Heart left ventricle (tissue), 16 donors: ENCODE data around the gene ALCAM. TPM values are rescaled to one million over a fixed set of nuclear protein-coding genes. Genes with fewer than 3 reads are reported as not detected.

Experiments
- ATAC-seq, 4 donors: fragments of 200-7000 bp; cut with Tn5 transposase; one replicate each; pipeline ENCODE4 v1.9.1; 2020 to 2022; ENCODE audit warnings: moderate library complexity in 4 of 4, mild to moderate bottlenecking in 3 of 4, moderate number of reproducible peaks in 1 of 4
- DNase-seq, 5 donors: peaks; one replicate each; pipeline ENCODE4 v3.0.0-alpha.2; 2020
- H3K27ac ChIP-seq, 12 donors: fragments of 200-600 bp; sonication (generic) in 4 of 12; one replicate each; pipeline versions ENCODE4 v1.5.0 to v1.8.0; 2016 to 2022; ENCODE audit warnings: mild to moderate bottlenecking in 2 of 12
- H3K27me3 ChIP-seq, 9 donors: fragments of 200-600 bp; sonication (generic) in 2 of 9; one replicate each; pipeline versions ENCODE4 v1.5.1 to v1.8.0; 2016 to 2022; ENCODE audit warnings: mild to moderate bottlenecking in 3 of 9
- H3K36me3 ChIP-seq, 9 donors: fragments of 200-600 bp; sonication (generic) in 2 of 9; one replicate each; pipeline versions ENCODE4 v1.5.0 to v1.8.0; 2018 to 2022; ENCODE audit warnings: mild to moderate bottlenecking in 2 of 9
- H3K4me1 ChIP-seq, 12 donors: fragments of 200-600 bp; sonication (generic) in 4 of 12; one replicate each; pipeline versions ENCODE4 v1.5.0 to v1.8.0; 2016 to 2022; ENCODE audit warnings: mild to moderate bottlenecking in 3 of 12
- H3K4me3 ChIP-seq, 12 donors: fragments of 200-600 bp; sonication (generic) in 4 of 12; one replicate each; pipeline versions ENCODE4 v1.5.0 to v1.8.0; 2017 to 2022; ENCODE audit warnings: mild to moderate bottlenecking in 9 of 12, moderate library complexity in 4 of 12
- H3K9me3 ChIP-seq, 12 donors: fragments of 200-600 bp; sonication (generic) in 4 of 12; one replicate each; pipeline versions ENCODE4 v1.5.0 to v1.8.0; 2016 to 2022; ENCODE audit warnings: mild to moderate bottlenecking in 1 of 12
- CTCF ChIP-seq, 12 donors: fragments of 200-600 bp; sonication (generic) in 4 of 12; IDR thresholded peaks; one replicate each; pipeline versions ENCODE4 v1.5.0 to v1.8.0; 2018 to 2022; ENCODE audit warnings: antibody characterized with exemption in 12 of 12, mild to moderate bottlenecking in 5 of 12
- POLR2A ChIP-seq, 2 donors: fragments of 450-650 bp; IDR thresholded peaks; one replicate each; pipeline ENCODE4 v1.6.1; 2017; ENCODE audit warnings: antibody characterized with exemption in 2 of 2, mild to moderate bottlenecking in 2 of 2, moderate library complexity in 2 of 2
- WGBS, 4 donors: extraction: QIAGEN DNeasy Blood & Tissue Kit in 2 of 4; methylation state at CpG; one replicate each; pipeline versions ENCODE4 v1.1.5 to v1.1.7; 2013 to 2018; 5-methylcytosine and 5-hydroxymethylcytosine counted together
- intact Hi-C, 10 donors: fragments of 100-400 bp; cut with DNase I; formaldehyde crosslinking; loops; one replicate each; pipeline versions ENCODE4 v1.11.1 to v1.14.2; 2022
- polyA plus RNA-seq, 2 donors: library from polyadenylated mRNA; stranded (reverse); fragments of 200-250 nt; gene quantifications; one replicate each; pipeline ENCODE4 v1.2.3, GENCODE V29; 2013
- total RNA-seq, 9 donors: library from RNA; depleted of rRNA in 2 of 9; stranded (reverse); fragments of >200 nt in 2 of 9; fragmentation: NEBNext Ultra II Directional in 3 of 9; extraction: Animal tissue kit (Norgen Biotek cat#: 25700) in 3 of 9; gene quantifications; one replicate each; pipeline versions ENCODE4 v1.1.0 to v1.2.4, GENCODE V29; 2016 to 2023
- donor health status: ischemic (EF 13 %, LVEDD 7.1; RV severe dilation, severe dysfunction).
- donor health status: healthy with polysubstance abuse.
- donor health status: DM: no; HTN: yes; CAD: no.
- donor health status: DM: no; HTN: no; CAD: no.
- donor health status: ischemic (EF 25% LVEDD 6.9; RV normal size, moderate dysfunction).
- donor health status: ischemic (EF 25% LVEDD 5.7; RV mildly dilated, moderate dysfunction).
- donor health status: healthy.
- donor health status: DM: yes; HTN: yes; CAD: no.
- donor health status: ischemic (EF 35%, LVEDD 5.7; RV mildly dilated, moderate dysfunction).
- donor health status: nonischemic (EF 11% LVEDD 7.7; RV severe dilation, severe dysfunction).
- donor health status: DM: yes; HTN: yes; CAD: no.
- donor health status: PGD.
- donor health status: ischemic (EF 29% LVEDD 5.4; RV normal size, mild dysfunction).
- donor health status: nonischemic (EF 23%, LVEDD 6.1; RV moderate dilation, normal function).

The ALCAM gene
- total and polyA plus RNA-seq, 11 donors: 0.91 to 19.9 (median 5.5) TPM

DNA sequence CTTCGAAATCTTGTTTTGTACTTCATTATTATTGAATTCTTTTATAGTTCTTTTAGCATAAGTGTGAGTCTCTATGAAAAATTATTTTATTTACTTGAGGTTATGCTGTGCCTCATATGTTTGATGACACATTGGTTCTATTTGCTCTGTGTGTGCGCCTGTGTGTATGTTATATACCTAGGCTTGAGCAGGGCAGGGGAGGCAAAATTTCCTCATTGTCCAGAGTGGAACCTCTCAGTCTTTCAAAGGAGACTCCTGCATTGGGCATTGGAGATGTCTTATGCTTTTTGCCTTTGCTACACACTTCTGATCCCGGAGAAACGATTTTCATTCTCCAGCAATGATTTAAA, 58.4 kb downstream of the ALCAM start:
- ATAC-seq: no peak
- H3K4me3 ChIP-seq: no peak overlapping the region
- H3K4me1 ChIP-seq: no peaks in the 10 kb centered on the region
- DNase-seq: no peak
- H3K27me3 ChIP-seq: no peaks in the 10 kb centered on the region
- TF ChIP-seq POLR2A (IDR thresholded peaks at IDR 0.05) (no peak), CTCF (IDR thresholded peaks at IDR 0.05) (no peak)
- intact Hi-C loops: no loop called here
- H3K9me3 ChIP-seq: no peaks in the 10 kb centered on the region
- H3K36me3 ChIP-seq: no peaks in the 10 kb centered on the region
- 60 to 84% (median 82%) methylated on average over 4 of the region's 4 CpGs for WGBS, 4 donors
- H3K27ac ChIP-seq: no peak overlapping the region

DNA sequence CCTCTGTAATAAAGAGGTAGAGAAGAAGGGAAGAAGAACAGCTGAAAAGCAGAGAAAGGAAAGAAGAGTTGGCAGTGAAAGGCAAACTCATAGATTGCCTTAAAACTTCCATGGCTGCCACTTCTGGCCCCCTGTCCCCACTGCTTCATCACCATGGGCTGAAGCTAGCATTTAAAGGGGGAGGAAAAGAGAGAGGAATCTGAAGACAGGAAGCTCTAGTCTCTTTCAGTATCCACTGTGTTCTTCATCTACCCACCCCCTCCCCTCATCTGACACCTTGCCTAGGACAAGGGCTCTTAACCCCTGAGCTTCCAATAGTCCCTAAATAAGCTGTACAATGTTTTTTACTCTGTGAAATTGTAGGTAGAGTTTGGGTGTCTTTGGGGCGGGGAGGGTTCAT, 60.6 kb downstream of the ALCAM start:
- ATAC-seq (no peak), DNase-seq (no peak)
- Histone ChIP-seq H3K27ac (no peak overlapping the region), H3K36me3 (no peaks in the 10 kb centered on the region), H3K4me1 (no peaks in the 10 kb centered on the region), H3K4me3 (no peak overlapping the region), H3K9me3 (no peaks in the 10 kb centered on the region), H3K27me3 (no peaks in the 10 kb centered on the region)
- intact Hi-C loops: no loop called here
- WGBS, 4 donors: 93 to 100% (median 98%) methylated on average over 1 of the region's 1 CpG
- TF ChIP-seq POLR2A (IDR thresholded peaks at IDR 0.05): no peak
- no peak for TF ChIP-seq CTCF (IDR thresholded peaks at IDR 0.05)

- ATAC-seq: no peak
- Histone ChIP-seq H3K9me3 (no peaks in the 10 kb centered on the region), H3K27me3 (no peaks in the 10 kb centered on the region), H3K36me3 (no peaks in the 10 kb centered on the region), H3K4me1 (no peaks in the 10 kb centered on the region), H3K27ac (no peak overlapping the region), H3K4me3 (no peak overlapping the region)
- no peak for TF ChIP-seq CTCF (IDR thresholded peaks at IDR 0.05)
- TF ChIP-seq POLR2A (IDR thresholded peaks at IDR 0.05): no peak
- DNase-seq: no peak
- intact Hi-C loops: no loop called here
These were observed 62.5 kb downstream of the ALCAM start for GRCh38 chr3:105429034-105429762.

- ATAC-seq: no peak
- 90 to 93% (median 91%) methylated on average over 2 of the region's 2 CpGs for WGBS, 4 donors
These were observed 63.7 kb downstream of the ALCAM start for GRCh38 chr3:105430455-105430854.

More at GRCh38 chr3:105430455-105430854, 63.7 kb downstream of the ALCAM start:
- Histone ChIP-seq H3K36me3 (no peaks in the 10 kb centered on the region), H3K4me1 (no peaks in the 10 kb centered on the region), H3K27ac (no peak overlapping the region), H3K4me3 (no peak overlapping the region), H3K9me3 (no peaks in the 10 kb centered on the region), H3K27me3 (no peaks in the 10 kb centered on the region)
- intact Hi-C loops: no loop called here
- TF ChIP-seq CTCF (IDR thresholded peaks at IDR 0.05): no peak
- no peak for TF ChIP-seq POLR2A (IDR thresholded peaks at IDR 0.05)
- no peak for DNase-seq
